ENCODE data around the gene CEP63. TPM values are rescaled to one million over a fixed set of nuclear protein-coding genes. Genes with fewer than 3 reads are reported as not detected.

CEP63 gene
- total and polyA plus RNA-seq, 2 experiments from 2014 or later, result 15.1 to 53.9 TPM

- no peaks in the 10 kb centered on the region for H3K36me3 Mint-ChIP-seq (ENCODE audit: low read depth)
- H3K4me3 Mint-ChIP-seq, result no peak overlapping the region
- Histone ChIP-seq H3K79me2 (replicated peaks; ENCODE audit: insufficient read depth) (no peaks in the 10 kb centered on the region), H3K9me2 (ENCODE audit: insufficient read depth) (no peaks in the 10 kb centered on the region), H3K27ac (ENCODE audit: low read depth) (no peak overlapping the region), H2AFZ (no peak overlapping the region), H3K4me3 (no peak overlapping the region), H3K4me1 (ENCODE audit: insufficient read depth) (no peaks in the 10 kb centered on the region), H3K36me3 (ENCODE audit: insufficient read depth) (no peaks in the 10 kb centered on the region), H4K20me1 (replicated peaks; ENCODE audit: insufficient read depth) (no peaks in the 10 kb centered on the region), H3F3A (replicated peaks; ENCODE audit: low read depth) (no peaks in the 10 kb centered on the region), H3K27me3 (ENCODE audit: insufficient read depth) (no peaks in the 10 kb centered on the region), H3K4me2 (no peak overlapping the region)
- TF ChIP-seq ZNF331 (CRISPR knock-in tag; IDR thresholded peaks at IDR 0.05; ENCODE audit: low read depth) (no peak), STAT1 (IDR thresholded peaks at IDR 0.05; ENCODE audit: unreplicated experiment) (no peak)
- H3K27ac Mint-ChIP-seq, result no peak overlapping the region
- H3K27me3 Mint-ChIP-seq (ENCODE audit: insufficient read depth, low read depth, poor library complexity), result peaks cover 5% of the 10 kb centered on the region
- H3K4me1 Mint-ChIP-seq, result peaks cover 5% of the 10 kb centered on the region; the same call in 2 of the 3 replicates
- no peak for DNase-seq (ENCODE audit: low spot score)
- ATAC-seq, result no peak
- H3K9me3 Mint-ChIP-seq, result no peaks in the 10 kb centered on the region
These were observed 127.2 kb downstream of the CEP63 start for GRCh38 chr3:134613006-134613520.

- Mint-ChIP-seq H3K36me3 (ENCODE audit: low read depth) (no peaks in the 10 kb centered on the region), H3K4me3 (no peak overlapping the region), H3K27me3 (ENCODE audit: insufficient read depth, low read depth, poor library complexity) (peaks cover 14% of the 10 kb centered on the region), H3K4me1 (peaks cover 9% of the 10 kb centered on the region), H3K9me3 (no peaks in the 10 kb centered on the region), H3K27ac (no peak overlapping the region)
- Histone ChIP-seq H3K9me2 (ENCODE audit: insufficient read depth) (no peaks in the 10 kb centered on the region), H3K79me2 (replicated peaks; ENCODE audit: insufficient read depth) (no peaks in the 10 kb centered on the region), H3K27me3 (ENCODE audit: insufficient read depth) (no peaks in the 10 kb centered on the region), H3K27ac (ENCODE audit: low read depth) (no peak overlapping the region), H2AFZ (no peak overlapping the region), H4K20me1 (replicated peaks; ENCODE audit: insufficient read depth) (no peaks in the 10 kb centered on the region), H3K4me2 (no peak overlapping the region), H3F3A (replicated peaks; ENCODE audit: low read depth) (no peaks in the 10 kb centered on the region), H3K36me3 (ENCODE audit: insufficient read depth) (no peaks in the 10 kb centered on the region), H3K4me3 (no peak overlapping the region), H3K4me1 (ENCODE audit: insufficient read depth) (no peaks in the 10 kb centered on the region)
- TF ChIP-seq REST (IDR thresholded peaks at IDR 0.05; ENCODE audit: unreplicated experiment), result no peak
- no peak for DNase-seq (ENCODE audit: low spot score)
- no peak for ATAC-seq
These were observed 129.1 kb downstream of the CEP63 start for GRCh38 chr3:134614955-134615354.

- H3K4me1 Mint-ChIP-seq, result peaks cover 9% of the 10 kb centered on the region
- no peaks in the 10 kb centered on the region for H3K36me3 ChIP-seq (ENCODE audit: insufficient read depth)
- H3F3A ChIP-seq (replicated peaks; ENCODE audit: low read depth), result no peaks in the 10 kb centered on the region
- H3K36me3 Mint-ChIP-seq (ENCODE audit: low read depth), result no peaks in the 10 kb centered on the region
- H3K4me2 ChIP-seq, result no peak overlapping the region
- H3K27ac Mint-ChIP-seq, result no peak overlapping the region
- H3K4me3 Mint-ChIP-seq, result no peak overlapping the region
- H3K9me2 ChIP-seq (ENCODE audit: insufficient read depth), result no peaks in the 10 kb centered on the region
- no peaks in the 10 kb centered on the region for H3K4me1 ChIP-seq (ENCODE audit: insufficient read depth)
- H3K27me3 ChIP-seq (ENCODE audit: insufficient read depth), result no peaks in the 10 kb centered on the region
- ATAC-seq, result no peak
- H3K27me3 Mint-ChIP-seq (ENCODE audit: insufficient read depth, low read depth, poor library complexity), result peaks cover 16% of the 10 kb centered on the region
- no peaks in the 10 kb centered on the region for H4K20me1 ChIP-seq (replicated peaks; ENCODE audit: insufficient read depth)
- TF ChIP-seq ZNF114 (CRISPR knock-in tag; IDR thresholded peaks at IDR 0.05), result no peak
- no peak for TF ChIP-seq CREB1 (CRISPR knock-in tag; IDR thresholded peaks at IDR 0.05; ENCODE audit: low read depth)
- no peak overlapping the region for H2AFZ ChIP-seq
- H3K27ac ChIP-seq (ENCODE audit: low read depth), result no peak overlapping the region
- H3K4me3 ChIP-seq, result no peak overlapping the region
- no peaks in the 10 kb centered on the region for H3K9me3 Mint-ChIP-seq
- no peak for DNase-seq (ENCODE audit: low spot score)
- H3K79me2 ChIP-seq (replicated peaks; ENCODE audit: insufficient read depth), result no peaks in the 10 kb centered on the region
These were observed 129.9 kb downstream of the CEP63 start for GRCh38 chr3:134615743-134616142.
